CD14-positive monocyte (primary cell): ENCODE results near the gene COPE. TPM values are rescaled to one million over a fixed set of nuclear protein-coding genes. Genes with fewer than 3 reads are reported as not detected.

ENCODE experiments used
- DNase-seq, 3 donors: peaks; one replicate each; pipeline ENCODE4 v3.0.0-alpha.2; 2011 to 2022
- H2AFZ ChIP-seq: 2 replicates; pipeline ENCODE4 v1.6.0; 2012; ENCODE audit warnings: mild to moderate bottlenecking, low read depth, low read length, inconsistent platforms; ENCODE audit not compliant: insufficient read depth, poor library complexity, severe bottlenecking
- H3K27ac ChIP-seq, 2 donors: 1 replicate in 1 of 2; 2 replicates in 1 of 2; pipeline ENCODE4 v1.5.1; 2012 to 2013; ENCODE audit warnings: low read length in 2 of 2, control low read depth in 1 of 2, inconsistent platforms in 1 of 2, low read depth in 1 of 2, mild to moderate bottlenecking in 1 of 2
- H3K27me3 ChIP-seq, 2 donors: one replicate each; pipeline versions ENCODE4 v1.6.0 to v1.6.1; 2011 to 2013; ENCODE audit warnings: low read length in 2 of 2; ENCODE audit not compliant: control insufficient read depth in 2 of 2, insufficient read depth in 2 of 2
- H3K36me3 ChIP-seq, 2 donors: replicated peaks in 1 of 2; 1 replicate in 1 of 2; 2 replicates in 1 of 2; pipeline versions ENCODE4 v1.5.1 to v1.6.1; 2012 to 2013; ENCODE audit warnings: low read length in 2 of 2, control low read depth in 1 of 2, inconsistent platforms in 1 of 2, mild to moderate bottlenecking in 1 of 2; ENCODE audit not compliant: insufficient read depth in 2 of 2, control insufficient read depth in 1 of 2
- H3K4me1 ChIP-seq, 2 donors: 1 replicate in 1 of 2; 2 replicates in 1 of 2; pipeline versions ENCODE4 v1.5.1 to v1.6.1; 2012 to 2013; ENCODE audit warnings: low read length in 2 of 2, control low read depth in 1 of 2, inconsistent platforms in 1 of 2, mild to moderate bottlenecking in 1 of 2, moderate library complexity in 1 of 2; ENCODE audit not compliant: insufficient read depth in 2 of 2, control insufficient read depth in 1 of 2
- H3K4me2 ChIP-seq: replicated peaks from 2 replicates; pipeline ENCODE3; 2012; ENCODE audit warnings: low read length, moderate library complexity, mild to moderate bottlenecking; ENCODE audit not compliant: poor library complexity, severe bottlenecking; ENCODE audit errors: extremely low read depth
- H3K4me3 ChIP-seq, 3 experiments: fragments of 200-600 bp in 1 of 3; sonication (generic) in 1 of 3; replicated peaks in 1 of 3; 1 replicate in 2 of 3; 2 replicates in 1 of 3; pipeline ENCODE4 v1.5.1; 2011 to 2013; ENCODE audit warnings: low read length in 3 of 3, mild to moderate bottlenecking in 3 of 3, control low read depth in 2 of 3, low read depth in 2 of 3, inconsistent platforms in 1 of 3, moderate library complexity in 1 of 3
- H3K79me2 ChIP-seq: 2 replicates; pipeline ENCODE4 v1.6.0; 2012; ENCODE audit warnings: mild to moderate bottlenecking, control low read depth, inconsistent platforms, low read length, moderate library complexity; ENCODE audit not compliant: insufficient read depth
- H3K9ac ChIP-seq: 2 replicates; pipeline ENCODE4 v1.6.0; 2017; ENCODE audit warnings: low read length, mild to moderate bottlenecking; ENCODE audit not compliant: insufficient read depth, poor library complexity, severe bottlenecking
- H3K9me3 ChIP-seq, 2 donors: replicated peaks in 1 of 2; 1 replicate in 1 of 2; 2 replicates in 1 of 2; pipeline versions ENCODE4 v1.5.1 to v1.6.1; 2012 to 2013; ENCODE audit warnings: low read length in 2 of 2, control low read depth in 1 of 2; ENCODE audit not compliant: control insufficient read depth in 1 of 2, insufficient read depth in 1 of 2
- H4K20me1 ChIP-seq: 2 replicates; pipeline ENCODE4 v1.6.0; 2012; ENCODE audit warnings: mild to moderate bottlenecking, low read length, control low read depth, moderate library complexity; ENCODE audit not compliant: insufficient read depth
- H3K27ac Mint-ChIP-seq, 7 donors: one replicate each; pipeline ENCODE4 v1.8.0; 2020; ENCODE audit warnings: mild to moderate bottlenecking in 7 of 7, mixed read lengths in 7 of 7, moderate library complexity in 6 of 7, inconsistent platforms in 2 of 7
- H3K27me3 Mint-ChIP-seq, 3 donors: one replicate each; pipeline ENCODE4 v1.8.0; 2021 to 2022; ENCODE audit warnings: low read depth in 3 of 3, mild to moderate bottlenecking in 3 of 3, mixed read lengths in 3 of 3, moderate library complexity in 3 of 3, inconsistent platforms in 1 of 3
- H3K36me3 Mint-ChIP-seq, 2 donors: one replicate each; pipeline ENCODE4 v1.8.0; 2020; ENCODE audit warnings: mixed read lengths in 2 of 2, inconsistent platforms in 1 of 2, mild to moderate bottlenecking in 1 of 2
- H3K4me1 Mint-ChIP-seq: one replicate; pipeline ENCODE4 v1.8.0; 2020; ENCODE audit warnings: mild to moderate bottlenecking, mixed read lengths
- H3K4me3 Mint-ChIP-seq, 2 donors: one replicate each; pipeline ENCODE4 v1.8.0; 2020; ENCODE audit warnings: mild to moderate bottlenecking in 2 of 2, mixed read lengths in 2 of 2, moderate library complexity in 1 of 2
- H3K9me3 Mint-ChIP-seq, 7 donors: one replicate each; pipeline ENCODE4 v1.8.0; 2020 to 2022; ENCODE audit warnings: mixed read lengths in 7 of 7, mild to moderate bottlenecking in 6 of 7, moderate library complexity in 6 of 7, inconsistent platforms in 2 of 7
- WGBS: methylation state at CpG from one replicate; pipeline ENCODE4 v1.1.5; 2013; ENCODE audit warnings: missing lambda C conversion rate; ENCODE audit not compliant: insufficient coverage; 5-methylcytosine and 5-hydroxymethylcytosine counted together
- intact Hi-C, 2 donors: fragments of 100-400 bp; cut with micrococcal nuclease; formaldehyde crosslinking; loops; one replicate each; pipeline versions ENCODE4 v1.15.0 to v1.15.1; 2023
- polyA plus RNA-seq, 3 donors: library from polyadenylated mRNA; depleted of rRNA in 1 of 3; unstranded in 2 of 3; stranded (reverse) in 1 of 3; fragments of 300-500 nt in 2 of 3; fragments of >200 nt in 1 of 3; fragmentation: Illumina TruSeq in 2 of 3; gene quantifications; 1 replicate in 2 of 3; 2 replicates in 1 of 3; pipeline ENCODE4 v1.2.3, GENCODE V29; 2012 to 2021
- TF ChIP-seq, protein P1 (sequence below): fragments of 200-600 bp; IDR thresholded peaks from one replicate; pipeline ENCODE4 v1.8.0; 2022; ENCODE audit warnings: antibody characterized with exemption, mild to moderate bottlenecking

COPE gene
- polyA plus RNA-seq, 3 donors, result 331 to 345 (median 345) TPM

DNA sequence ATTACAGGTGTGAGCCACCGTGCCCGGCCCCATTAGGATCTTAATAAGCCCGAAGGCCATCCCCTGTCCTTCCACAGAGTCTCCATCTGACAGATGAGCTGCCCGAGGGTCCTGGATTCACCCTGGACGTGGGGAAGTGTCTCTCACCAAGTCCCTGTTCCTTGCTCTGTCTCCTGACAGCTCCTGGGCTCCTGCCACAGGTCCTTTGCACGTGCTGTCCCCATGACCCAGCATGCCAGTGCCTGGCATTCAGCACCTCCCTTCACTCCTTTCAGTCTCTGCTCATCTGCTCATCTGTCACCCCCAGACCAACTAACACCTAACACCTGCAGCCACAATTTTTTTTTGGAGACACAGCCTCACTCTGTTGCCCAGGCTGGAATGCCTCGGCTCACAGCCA lies 37.7 kb downstream of the COPE start:
- H3K4me3 Mint-ChIP-seq, result no peak overlapping the region
- H3K4me1 Mint-ChIP-seq, result peaks cover 2% of the 10 kb centered on the region
- no peak overlapping the region for H3K4me2 ChIP-seq
- TF ChIP-seq, protein P1, sequence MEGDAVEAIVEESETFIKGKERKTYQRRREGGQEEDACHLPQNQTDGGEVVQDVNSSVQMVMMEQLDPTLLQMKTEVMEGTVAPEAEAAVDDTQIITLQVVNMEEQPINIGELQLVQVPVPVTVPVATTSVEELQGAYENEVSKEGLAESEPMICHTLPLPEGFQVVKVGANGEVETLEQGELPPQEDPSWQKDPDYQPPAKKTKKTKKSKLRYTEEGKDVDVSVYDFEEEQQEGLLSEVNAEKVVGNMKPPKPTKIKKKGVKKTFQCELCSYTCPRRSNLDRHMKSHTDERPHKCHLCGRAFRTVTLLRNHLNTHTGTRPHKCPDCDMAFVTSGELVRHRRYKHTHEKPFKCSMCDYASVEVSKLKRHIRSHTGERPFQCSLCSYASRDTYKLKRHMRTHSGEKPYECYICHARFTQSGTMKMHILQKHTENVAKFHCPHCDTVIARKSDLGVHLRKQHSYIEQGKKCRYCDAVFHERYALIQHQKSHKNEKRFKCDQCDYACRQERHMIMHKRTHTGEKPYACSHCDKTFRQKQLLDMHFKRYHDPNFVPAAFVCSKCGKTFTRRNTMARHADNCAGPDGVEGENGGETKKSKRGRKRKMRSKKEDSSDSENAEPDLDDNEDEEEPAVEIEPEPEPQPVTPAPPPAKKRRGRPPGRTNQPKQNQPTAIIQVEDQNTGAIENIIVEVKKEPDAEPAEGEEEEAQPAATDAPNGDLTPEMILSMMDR, result no peak
- H3K27me3 ChIP-seq, result no peaks in the 10 kb centered on the region
- H3K9ac ChIP-seq, result no peak overlapping the region
- no peaks in the 10 kb centered on the region for H4K20me1 ChIP-seq
- H3K9me3 Mint-ChIP-seq, result peaks cover 1 to 8% (median 6%) of the 10 kb centered on the region in 7 donors
- 97% methylated on average over 7 of the region's 7 CpGs for WGBS
- no peak for DNase-seq
- no peaks in the 10 kb centered on the region for H3K4me1 ChIP-seq
- no peak overlapping the region for H3K4me3 ChIP-seq
- no peak overlapping the region for H3K27ac Mint-ChIP-seq
- peaks cover 0 to 3% (median 2%) of the 10 kb centered on the region in 3 donors for H3K27me3 Mint-ChIP-seq
- H2AFZ ChIP-seq, result no peak overlapping the region
- H3K79me2 ChIP-seq, result no peaks in the 10 kb centered on the region
- H3K36me3 Mint-ChIP-seq, result no peaks in the 10 kb centered on the region
- H3K9me3 ChIP-seq, result no peaks in the 10 kb centered on the region
- no peaks in the 10 kb centered on the region for H3K36me3 ChIP-seq
- intact Hi-C loops, result no loop called here
- H3K27ac ChIP-seq, result no peak overlapping the region

- Mint-ChIP-seq H3K27ac (peak overlapping the region in 2 of 7 donors; percentile 54 to 89), H3K4me3 (no peak overlapping the region)
- 67% methylated on average over 12 of the region's 13 CpGs for WGBS
These were observed 39.4 kb downstream of the COPE start for GRCh38 chr19:18879579-18880373.

More at GRCh38 chr19:18879579-18880373, 39.4 kb downstream of the COPE start:
- Mint-ChIP-seq H3K27me3 (peaks cover 0 to 4% (median 2%) of the 10 kb centered on the region in 3 donors), H3K36me3 (no peaks in the 10 kb centered on the region), H3K9me3 (peaks cover 1 to 8% (median 6%) of the 10 kb centered on the region in 7 donors), H3K4me1 (peaks cover 2% of the 10 kb centered on the region)
- Histone ChIP-seq H3K27me3 (no peaks in the 10 kb centered on the region), H3K4me3 (no peak overlapping the region), H3K27ac (no peak overlapping the region), H3K4me1 (no peaks in the 10 kb centered on the region), H2AFZ (no peak overlapping the region), H3K9ac (no peak overlapping the region), H3K9me3 (no peaks in the 10 kb centered on the region), H3K79me2 (no peaks in the 10 kb centered on the region), H4K20me1 (no peaks in the 10 kb centered on the region), H3K36me3 (no peaks in the 10 kb centered on the region), H3K4me2 (no peak overlapping the region)
- DNase-seq, result no peak
- intact Hi-C loops, result no loop called here
- TF ChIP-seq, protein P1, result no peak
